ENCODE data around the gene TBC1D20.
"Not testable (repeated sequence)": the region's sequence is repeated elsewhere in the genome, so short reads cannot be mapped to it uniquely, and the experiment has no call there.

Gene TBC1D20

GRCh38 chr20:480044-480443 lies 17.7 kb upstream of the TBC1D20 start:
- no peak for DNase-seq
- Mint-ChIP-seq H3K36me3 (ENCODE audit: low read depth) (peaks cover 86% of the 10 kb centered on the region), H3K4me1 (ENCODE audit: low read depth) (peaks cover 23% of the 10 kb centered on the region), H3K9me3 (no peaks in the 10 kb centered on the region), H3K27ac (no peak overlapping the region), H3K27me3 (no peaks in the 10 kb centered on the region), H3K4me3 (no peak overlapping the region)

DNA sequence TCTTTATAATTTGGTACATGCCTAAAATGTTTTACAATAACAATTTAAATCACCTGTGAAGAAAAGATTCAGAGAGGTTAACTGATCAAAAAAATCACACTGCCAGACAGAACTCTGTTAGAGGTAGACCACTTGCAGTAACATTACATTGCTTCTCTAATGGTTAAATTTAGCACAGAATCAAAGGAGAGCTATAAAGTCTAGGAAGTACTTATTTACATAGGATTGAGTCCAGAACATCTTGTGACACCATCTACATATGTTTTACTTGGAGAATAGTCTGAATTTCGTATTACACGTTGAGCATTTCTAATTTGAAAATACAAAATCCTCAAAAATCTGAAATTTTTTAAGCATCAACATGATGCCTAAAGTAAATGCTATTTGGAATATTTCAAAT lies 17.2 kb upstream of the TBC1D20 start:
- H3K27me3 Mint-ChIP-seq, result no peaks in the 10 kb centered on the region
- no peaks in the 10 kb centered on the region for H3K9me3 Mint-ChIP-seq
- no peak for DNase-seq
- H3K4me3 Mint-ChIP-seq, result no peak overlapping the region
- peak overlapping the region; percentile 11 for H3K27ac Mint-ChIP-seq
- peaks cover 29% of the 10 kb centered on the region for H3K4me1 Mint-ChIP-seq (ENCODE audit: low read depth)
- peaks cover 88% of the 10 kb centered on the region for H3K36me3 Mint-ChIP-seq (ENCODE audit: low read depth)

- peaks cover 32% of the 10 kb centered on the region for H3K4me1 Mint-ChIP-seq (ENCODE audit: low read depth)
- H3K4me3 Mint-ChIP-seq, result no peak overlapping the region
- H3K27me3 Mint-ChIP-seq, result no peaks in the 10 kb centered on the region
- DNase-seq, result no peak
- peaks cover 85% of the 10 kb centered on the region for H3K36me3 Mint-ChIP-seq (ENCODE audit: low read depth)
- H3K27ac Mint-ChIP-seq, result peak overlapping the region; percentile 11
- H3K9me3 Mint-ChIP-seq, result no peaks in the 10 kb centered on the region
Observed at GRCh38 chr20:478949-479429, 16.7 kb upstream of the TBC1D20 start.

GRCh38 chr20:478010-478948 lies 15.9 kb upstream of the TBC1D20 start:
- Mint-ChIP-seq H3K4me3 (no peak overlapping the region), H3K27ac (peak overlapping the region; percentile 31), H3K27me3 (no peaks in the 10 kb centered on the region), H3K36me3 (ENCODE audit: low read depth) (peaks cover 82% of the 10 kb centered on the region), H3K9me3 (no peaks in the 10 kb centered on the region), H3K4me1 (ENCODE audit: low read depth) (peaks cover 32% of the 10 kb centered on the region)
- no peak for DNase-seq

DNA sequence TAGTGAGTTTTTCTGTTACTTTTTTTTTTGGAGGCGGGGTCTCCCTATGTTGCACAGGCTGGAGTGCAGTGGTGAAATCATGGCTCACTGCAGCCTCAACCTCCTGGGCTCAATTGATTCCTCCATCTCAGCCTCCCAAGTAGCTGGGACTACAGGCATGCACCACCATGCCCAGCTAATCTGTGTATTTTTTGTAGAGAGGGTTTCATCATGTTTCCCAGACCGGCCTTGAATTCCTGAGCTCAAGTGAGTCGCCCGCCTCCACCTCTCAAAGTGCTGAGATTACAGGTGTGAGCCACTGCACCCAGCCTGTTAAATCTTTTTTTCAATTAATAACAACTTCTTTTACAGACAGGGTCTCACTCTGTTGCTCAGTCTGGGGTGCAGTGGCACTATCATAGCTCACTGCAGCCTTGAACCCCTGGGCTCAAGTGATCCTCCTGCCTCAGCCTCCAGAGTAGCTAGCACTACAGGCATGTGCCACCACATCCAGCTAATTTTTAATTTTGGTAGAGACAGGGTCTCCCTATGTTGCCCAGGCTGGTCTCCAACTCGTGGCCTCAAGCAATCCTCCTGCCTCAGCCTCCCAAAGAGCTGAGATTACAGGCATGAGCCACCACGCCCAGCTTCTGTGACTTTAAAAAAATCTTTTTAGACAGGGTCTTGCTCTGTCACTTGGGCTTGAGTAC lies 14.4 kb upstream of the TBC1D20 start:
- not testable (repeated sequence) for H3K9me3 Mint-ChIP-seq, DNase-seq, H3K27me3 Mint-ChIP-seq, H3K4me3 Mint-ChIP-seq
- peaks cover 69% of the 10 kb centered on the region for H3K36me3 Mint-ChIP-seq (ENCODE audit: low read depth)
- peaks cover 23% of the 10 kb centered on the region for H3K4me1 Mint-ChIP-seq (ENCODE audit: low read depth)
- H3K27ac Mint-ChIP-seq, result peak overlapping the region; percentile 44

GRCh38 chr20:475463-476357 lies 13.4 kb upstream of the TBC1D20 start:
- H3K4me1 Mint-ChIP-seq (ENCODE audit: low read depth), result peaks cover 20% of the 10 kb centered on the region
- DNase-seq, result no peak
- H3K9me3 Mint-ChIP-seq, result no peaks in the 10 kb centered on the region
- H3K36me3 Mint-ChIP-seq (ENCODE audit: low read depth), result peaks cover 64% of the 10 kb centered on the region
- no peaks in the 10 kb centered on the region for H3K27me3 Mint-ChIP-seq
- peak overlapping the region; percentile 52 for H3K27ac Mint-ChIP-seq
- H3K4me3 Mint-ChIP-seq, result no peak overlapping the region

GRCh38 chr20:474581-474980 lies 12.2 kb upstream of the TBC1D20 start:
- Mint-ChIP-seq H3K4me1 (ENCODE audit: low read depth) (peaks cover 20% of the 10 kb centered on the region), H3K27ac (peak overlapping the region; percentile 49), H3K9me3 (no peaks in the 10 kb centered on the region), H3K4me3 (no peak overlapping the region), H3K27me3 (no peaks in the 10 kb centered on the region), H3K36me3 (ENCODE audit: low read depth) (peaks cover 52% of the 10 kb centered on the region)
- no peak for DNase-seq

- Mint-ChIP-seq H3K4me1 (ENCODE audit: low read depth) (peaks cover 13% of the 10 kb centered on the region), H3K36me3 (ENCODE audit: low read depth) (peaks cover 35% of the 10 kb centered on the region), H3K27me3 (no peaks in the 10 kb centered on the region), H3K9me3 (no peaks in the 10 kb centered on the region), H3K27ac (no peak overlapping the region), H3K4me3 (no peak overlapping the region)
- no peak for DNase-seq
Observed at GRCh38 chr20:472889-473292, 10.6 kb upstream of the TBC1D20 start.

GRCh38 chr20:472137-472846 lies 10.0 kb upstream of the TBC1D20 start:
- Mint-ChIP-seq H3K4me1 (ENCODE audit: low read depth) (peaks cover 13% of the 10 kb centered on the region), H3K9me3 (no peaks in the 10 kb centered on the region), H3K27ac (peak overlapping the region; percentile 30), H3K36me3 (ENCODE audit: low read depth) (peaks cover 31% of the 10 kb centered on the region), H3K4me3 (no peak overlapping the region), H3K27me3 (no peaks in the 10 kb centered on the region)
- DNase-seq, result no peak

GRCh38 chr20:469746-470490 lies 7.6 kb upstream of the TBC1D20 start:
- no peaks in the 10 kb centered on the region for H3K9me3 Mint-ChIP-seq

DNA sequence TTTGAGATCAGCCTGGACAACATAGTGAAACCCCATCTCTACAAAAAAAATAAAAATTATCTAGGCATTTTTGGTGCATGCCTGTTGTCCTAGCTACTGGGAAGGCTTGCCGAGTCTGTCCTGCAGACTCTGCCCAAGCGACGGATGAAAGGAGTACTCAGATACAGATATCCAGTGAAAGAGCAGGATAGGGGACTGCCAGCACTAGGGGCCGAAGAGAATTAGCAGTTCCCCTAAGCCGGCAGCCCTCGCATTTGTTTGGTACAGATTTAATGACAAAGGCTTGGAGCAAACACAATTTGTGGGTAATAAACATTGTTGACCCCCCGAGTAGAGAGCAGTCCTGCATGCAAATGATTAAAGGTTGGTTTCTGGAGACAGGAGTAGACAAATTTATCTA lies 5.4 kb upstream of the TBC1D20 start:
- H3K4me3 Mint-ChIP-seq, result no peak overlapping the region
- H3K36me3 Mint-ChIP-seq (ENCODE audit: low read depth), result peaks cover 3% of the 10 kb centered on the region
- H3K4me1 Mint-ChIP-seq (ENCODE audit: low read depth), result peaks cover 6% of the 10 kb centered on the region
- no peaks in the 10 kb centered on the region for H3K27me3 Mint-ChIP-seq
- no peak for DNase-seq
- H3K27ac Mint-ChIP-seq, result no peak overlapping the region
- H3K9me3 Mint-ChIP-seq, result no peaks in the 10 kb centered on the region

More at GRCh38 chr20:469746-470490, 7.6 kb upstream of the TBC1D20 start:
- Mint-ChIP-seq H3K27me3 (no peaks in the 10 kb centered on the region), H3K4me3 (no peak overlapping the region), H3K4me1 (ENCODE audit: low read depth) (peaks cover 7% of the 10 kb centered on the region), H3K27ac (no peak overlapping the region), H3K36me3 (ENCODE audit: low read depth) (peaks cover 14% of the 10 kb centered on the region)
- DNase-seq, result no peak

GRCh38 chr20:461254-462198 lies 807 bp downstream of the TBC1D20 start:
- H3K4me1 Mint-ChIP-seq (ENCODE audit: low read depth), result peaks cover 50% of the 10 kb centered on the region
- no peak for DNase-seq
- peaks cover 31% of the 10 kb centered on the region for H3K36me3 Mint-ChIP-seq (ENCODE audit: low read depth)

More at GRCh38 chr20:461254-462198, 807 bp downstream of the TBC1D20 start:
- Mint-ChIP-seq H3K4me3 (peak overlapping the region; percentile 95), H3K9me3 (no peaks in the 10 kb centered on the region), H3K27me3 (no peaks in the 10 kb centered on the region), H3K27ac (peak overlapping the region; percentile 96)

Measured in activated T-cell treated with anti-CD3 and anti-CD28 coated beads, Interleukin-2, amount 50 U/mL, for 24 hours (primary cell).